Measurements from ENCODE around the gene ITPRIPL1.

Gene ITPRIPL1

GRCh38 chr2:96353606-96354101, 28.5 kb downstream of the ITPRIPL1 start:
- DNase-seq (ENCODE audit: low read depth, low spot score), result no peak

DNA sequence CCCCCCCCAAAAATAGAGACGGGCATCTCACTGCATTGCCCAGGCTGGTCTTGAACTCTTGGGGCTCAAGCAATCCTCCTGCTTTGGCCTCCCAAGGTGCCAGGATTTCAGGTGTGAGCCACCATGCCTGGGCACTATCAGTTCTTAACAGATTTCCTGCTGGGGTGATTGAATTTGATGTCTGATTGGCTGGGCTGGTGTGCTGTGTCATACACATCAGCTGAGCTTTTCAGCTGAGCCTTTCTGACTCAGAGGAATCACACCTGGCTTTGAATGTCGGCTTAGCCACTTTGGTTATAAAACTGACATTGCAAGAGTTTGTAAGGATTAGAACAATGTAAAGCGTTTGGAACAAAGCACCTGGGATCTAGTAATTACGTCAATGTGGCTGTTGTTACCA, 29.4 kb downstream of the ITPRIPL1 start:
- no peak for DNase-seq (ENCODE audit: low read depth, low spot score)

DNA sequence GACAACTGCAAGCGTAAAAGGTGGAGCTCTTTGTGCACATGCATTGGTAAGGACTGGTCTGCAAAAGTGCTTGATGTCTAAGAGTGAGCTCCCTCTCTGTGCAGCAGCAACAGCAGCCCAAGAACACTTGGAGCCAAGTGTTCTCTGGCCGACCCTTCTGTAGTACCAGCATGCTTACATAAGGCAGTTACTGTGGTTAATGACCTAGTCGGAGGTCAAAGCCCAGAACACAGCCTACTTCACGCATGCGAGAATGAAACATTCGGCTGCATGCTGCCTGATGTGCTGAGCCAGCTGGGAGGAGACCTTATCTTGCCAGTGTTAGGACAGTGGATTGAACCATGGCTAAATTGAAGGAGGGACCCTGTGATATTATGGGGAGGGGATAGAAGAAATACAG, 31.8 kb downstream of the ITPRIPL1 start:
- no peak for DNase-seq (ENCODE audit: low read depth, low spot score)

- no peak for DNase-seq (ENCODE audit: low read depth, low spot score)
Measured at GRCh38 chr2:96359310-96359709, 34.2 kb downstream of the ITPRIPL1 start.

DNA sequence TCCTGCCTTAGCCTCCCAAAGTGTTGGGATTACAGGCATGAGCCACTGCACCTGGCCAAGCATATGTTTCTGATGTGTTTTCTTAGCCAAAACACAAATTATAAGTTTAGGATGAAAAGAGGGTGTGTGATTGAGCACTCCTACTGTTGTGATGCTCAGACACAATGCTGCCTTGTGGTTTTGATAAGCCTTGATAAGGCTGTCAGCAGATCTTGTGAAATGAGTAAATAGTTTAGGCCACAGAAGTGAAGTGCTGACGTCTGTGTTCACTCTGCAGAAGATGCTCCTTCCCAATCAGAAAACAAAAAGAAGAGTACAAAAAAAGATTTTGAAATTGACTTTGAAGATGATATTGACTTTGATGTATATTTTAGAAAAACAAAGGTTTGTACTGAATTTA, 34.7 kb downstream of the ITPRIPL1 start:
- DNase-seq (ENCODE audit: low read depth, low spot score), result no peak

- DNase-seq (ENCODE audit: low read depth, low spot score), result no peak
Measured at GRCh38 chr2:96361751-96362150, 36.6 kb downstream of the ITPRIPL1 start.

DNA sequence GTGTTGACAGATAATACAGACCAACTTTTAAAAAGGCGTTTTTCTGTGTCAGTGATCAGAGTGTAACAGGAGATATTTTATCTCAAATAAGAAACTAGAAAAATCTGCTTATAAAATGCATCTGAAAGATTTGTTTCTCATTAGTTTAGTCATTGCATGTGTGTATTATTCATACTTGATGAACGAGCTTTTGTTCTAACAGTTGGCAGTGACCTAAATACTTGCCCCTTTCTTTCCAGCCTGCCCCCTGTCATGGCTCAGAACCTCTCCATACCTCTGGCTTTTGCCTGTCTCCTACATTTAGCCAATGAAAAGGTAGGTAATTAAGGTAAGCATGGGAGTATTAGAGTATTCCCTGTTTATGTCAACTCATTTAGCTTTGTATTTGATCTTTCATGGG, 44.1 kb downstream of the ITPRIPL1 start:
- DNase-seq (ENCODE audit: low read depth, low spot score), result no peak

GRCh38 chr2:96374211-96374951, 49.3 kb downstream of the ITPRIPL1 start:
- no peak for DNase-seq (ENCODE audit: low read depth, low spot score)

All from iPS DF 19.7 (cell line).